GM18873 (cell line): ENCODE measurements around the gene GNRH2.
"Not testable (repeated sequence)": the region's sequence is repeated elsewhere in the genome, so short reads cannot be mapped to it uniquely, and the experiment has no call there.

Experiments used
- ATAC-seq: cut with Tn5 transposase; IDR thresholded peaks from one replicate; pipeline ENCODE4 v1.9.1; 2021; ENCODE audit warnings: mild to moderate bottlenecking, moderate library complexity, moderate number of reproducible peaks; ENCODE audit not compliant: unreplicated experiment, low FRiP score

GNRH2 gene

GRCh38 chr20:3043322-3043721 is at the start of gene GNRH2:
Gene GNRH2 (plus strand): TSS chr20:3043622. CDS start chr20:3044415, 793 bp downstream.
- no peak for ATAC-seq

DNA sequence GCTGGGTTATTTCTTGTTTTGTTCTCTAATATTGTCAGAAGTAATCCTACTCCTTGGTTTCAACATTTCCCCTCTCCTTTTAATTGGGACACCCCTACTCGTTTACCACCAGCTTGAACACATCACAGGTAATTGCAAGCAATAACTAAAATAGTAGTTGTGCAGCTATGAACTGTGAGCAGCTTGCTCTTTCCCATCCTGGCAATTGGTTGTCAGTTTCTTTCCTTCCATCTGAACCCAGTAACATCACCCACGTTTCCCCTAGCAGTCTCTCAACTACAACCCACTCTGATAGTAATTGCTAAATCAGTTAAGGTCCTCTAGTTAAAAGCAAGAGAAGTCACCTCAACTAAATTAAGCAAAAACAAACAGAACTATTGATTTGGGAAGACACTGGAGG is 47.6 kb upstream of the GNRH2 start:
- ATAC-seq = no peak

- ATAC-seq = no peak
Observed at GRCh38 chr20:2998728-2999127, 44.7 kb upstream of the GNRH2 start.

DNA sequence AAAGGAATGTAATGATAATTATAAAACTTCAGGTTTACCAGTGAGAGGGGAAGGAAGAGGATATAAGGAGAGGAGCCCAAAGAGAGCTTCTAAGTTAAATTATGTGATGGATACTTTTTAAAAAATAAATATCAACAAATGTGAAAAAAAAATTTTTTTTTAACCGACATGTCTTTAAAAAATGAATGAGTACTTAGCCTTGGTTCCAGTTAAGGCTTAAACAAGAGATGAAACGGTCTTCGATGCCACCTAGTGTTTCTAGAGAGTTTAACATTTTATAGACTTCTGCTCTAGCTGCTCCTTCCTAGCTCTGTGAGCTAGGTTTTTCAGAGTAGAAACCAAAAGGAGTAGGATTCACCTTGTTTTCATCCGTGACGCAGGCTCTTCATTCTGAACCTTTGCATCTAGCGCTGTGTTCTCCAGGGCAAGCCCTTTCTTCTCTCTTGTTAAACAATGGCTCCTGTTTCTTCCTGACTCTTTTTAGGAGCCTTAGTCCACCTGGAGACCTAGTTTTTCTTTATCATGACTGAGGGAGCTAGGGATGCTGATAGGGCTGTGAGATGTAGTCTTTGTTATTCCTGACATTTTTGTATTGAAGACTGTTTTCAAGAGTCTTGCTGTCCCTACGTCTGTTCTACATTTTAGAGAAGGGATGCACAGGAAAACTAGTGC is 42.4 kb upstream of the GNRH2 start:
- ATAC-seq = no peak

GRCh38 chr20:3003416-3003815 is 40.0 kb upstream of the GNRH2 start:
- no peak for ATAC-seq

- no peak for ATAC-seq
Observed at GRCh38 chr20:3010985-3011723, 32.3 kb upstream of the GNRH2 start.

GRCh38 chr20:3011752-3012151 is 31.7 kb upstream of the GNRH2 start:
- ATAC-seq = no peak

- no peak for ATAC-seq
Observed at GRCh38 chr20:3013771-3014170, 29.7 kb upstream of the GNRH2 start.

GRCh38 chr20:3014179-3014578 is 29.2 kb upstream of the GNRH2 start:
- ATAC-seq = no peak

- no peak for ATAC-seq
Observed at GRCh38 chr20:3014662-3015061, 28.8 kb upstream of the GNRH2 start.

GRCh38 chr20:3015302-3015701 is 28.1 kb upstream of the GNRH2 start:
- not testable (repeated sequence) for ATAC-seq

GRCh38 chr20:3021327-3021726 is 22.1 kb upstream of the GNRH2 start:
- no peak for ATAC-seq

GRCh38 chr20:3021777-3022176 is 21.6 kb upstream of the GNRH2 start:
- ATAC-seq = no peak

DNA sequence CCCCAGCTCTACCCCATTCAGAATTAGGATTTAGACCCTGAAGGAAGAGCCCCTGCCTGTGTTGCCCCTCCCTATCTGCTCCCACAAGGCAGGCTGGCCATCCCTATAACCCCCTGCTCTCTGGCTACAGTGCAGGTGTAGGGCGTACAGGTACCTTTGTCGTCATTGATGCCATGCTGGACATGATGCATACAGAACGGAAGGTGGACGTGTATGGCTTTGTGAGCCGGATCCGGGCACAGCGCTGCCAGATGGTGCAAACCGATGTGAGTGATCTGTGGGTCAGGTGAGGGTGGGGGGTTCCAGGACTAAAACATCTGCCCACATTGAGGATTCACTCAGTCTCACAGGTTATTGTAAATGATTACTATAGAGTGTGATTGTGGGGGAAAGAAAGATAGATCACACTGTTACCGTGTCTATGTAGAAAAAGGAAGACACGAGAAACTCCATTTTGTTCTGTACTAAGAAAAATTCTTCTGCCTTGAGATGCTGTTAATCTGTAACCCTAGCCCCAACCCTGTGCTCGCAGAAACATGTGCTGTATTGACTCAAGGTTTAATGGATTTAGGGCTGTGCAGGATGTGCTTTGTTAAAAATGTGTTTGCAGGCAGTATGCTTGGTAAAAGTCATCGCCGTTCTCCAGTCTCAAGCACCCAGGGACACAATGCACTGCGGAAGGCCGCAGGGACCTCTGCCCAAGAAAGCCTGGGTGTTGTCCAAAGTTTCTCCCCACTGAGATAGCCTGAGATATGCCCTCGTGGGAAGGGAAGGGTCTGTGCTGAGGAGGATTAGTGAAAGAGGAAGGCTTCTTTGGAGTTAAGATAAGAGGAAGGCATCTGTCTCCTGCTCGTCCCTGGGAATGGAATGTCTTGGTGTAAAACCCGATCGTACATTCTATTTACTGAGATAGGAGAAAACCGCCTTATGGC is 20.6 kb upstream of the GNRH2 start:
- ATAC-seq = not testable (repeated sequence)

- no peak for ATAC-seq
Observed at GRCh38 chr20:3027987-3028386, 15.4 kb upstream of the GNRH2 start.

DNA sequence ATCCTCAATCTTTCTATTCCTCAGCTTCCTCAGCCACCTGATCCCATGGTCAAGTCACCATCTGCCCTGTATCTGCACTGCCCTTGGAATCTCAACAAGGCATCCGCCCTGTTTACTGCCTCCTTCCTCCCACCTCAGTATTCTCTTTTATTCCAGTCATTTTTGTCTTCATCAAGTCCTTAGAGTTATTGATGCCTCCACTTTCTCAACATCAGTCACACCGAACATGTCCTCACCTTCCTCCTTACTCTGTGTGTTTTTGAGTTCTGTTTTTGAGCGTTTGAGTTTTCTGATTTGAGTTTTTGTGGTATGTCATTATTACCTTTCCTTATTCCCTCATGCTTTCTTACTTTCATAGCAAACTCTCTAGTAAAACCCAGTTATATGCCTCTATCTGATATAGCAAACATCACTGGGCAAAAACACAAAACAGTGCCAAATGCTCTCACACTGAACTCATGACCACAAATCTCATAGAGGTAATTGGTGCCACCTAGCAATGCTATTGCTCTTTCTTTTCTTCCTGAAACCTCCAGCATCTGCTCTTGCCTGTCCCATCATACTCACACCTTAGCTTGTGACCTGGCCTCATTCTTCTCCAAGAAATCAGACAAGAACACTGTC is 11.8 kb upstream of the GNRH2 start:
- no peak for ATAC-seq

DNA sequence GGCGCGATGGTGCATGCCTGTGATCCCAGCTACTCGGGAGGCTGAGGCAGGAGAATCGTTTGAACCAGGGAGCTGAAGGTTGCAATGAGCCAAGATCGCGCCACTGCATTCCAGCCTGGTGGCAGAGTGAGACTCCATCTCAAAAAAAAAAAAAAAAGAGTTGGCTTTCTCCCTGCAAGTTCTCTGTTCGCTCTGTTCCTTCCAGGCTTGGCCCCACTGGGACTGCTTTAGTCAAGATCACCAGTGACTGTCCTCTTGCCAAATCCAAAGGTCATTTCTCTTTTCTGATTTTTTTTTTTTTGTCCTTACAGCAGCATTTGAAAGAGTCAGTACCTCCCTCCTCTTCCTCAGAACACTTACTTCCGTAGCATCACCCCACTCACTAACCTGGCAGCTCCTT is 10.8 kb upstream of the GNRH2 start:
- ATAC-seq = no peak

- no peak for ATAC-seq
Observed at GRCh38 chr20:3037654-3038053, 5.8 kb upstream of the GNRH2 start.

DNA sequence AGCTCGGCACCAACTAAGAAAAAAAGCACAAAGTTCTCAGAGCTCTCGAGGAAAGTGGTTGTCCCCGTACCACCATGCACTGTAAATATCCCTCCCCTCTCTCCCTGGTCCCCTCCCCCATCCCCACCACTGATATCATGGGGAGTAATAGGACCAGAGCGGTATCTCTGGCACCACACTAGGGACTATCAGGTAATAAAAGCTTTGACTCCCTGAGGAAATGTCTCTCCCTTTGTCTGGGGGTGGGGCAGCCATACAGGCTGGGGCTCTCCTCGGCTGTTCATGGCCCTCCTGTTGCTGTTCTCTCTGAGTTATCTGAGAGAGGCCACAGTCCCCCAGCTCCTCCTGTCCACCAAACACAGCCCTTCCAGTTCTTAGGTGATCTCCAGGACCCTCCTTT is 5.0 kb upstream of the GNRH2 start:
- ATAC-seq = no peak

DNA sequence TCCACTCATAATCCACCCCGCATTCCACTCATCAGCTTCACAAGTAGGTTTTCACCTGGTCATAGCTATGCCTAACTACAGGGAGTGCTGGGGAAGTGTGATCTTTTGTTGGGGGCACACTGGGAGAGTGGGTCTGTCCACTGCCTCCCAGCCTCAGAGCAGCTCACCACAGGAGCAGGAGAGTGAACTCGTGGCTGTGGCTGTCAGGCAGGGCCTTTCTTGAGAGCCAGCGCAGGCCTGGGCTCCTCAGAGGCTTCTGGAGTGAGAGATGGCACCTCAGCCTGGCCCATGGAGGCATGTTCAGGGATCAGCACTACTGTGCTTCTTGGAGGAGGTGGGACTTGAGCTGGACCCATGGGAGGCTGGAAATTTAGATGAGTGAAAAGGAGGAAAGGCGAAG is 4.0 kb upstream of the GNRH2 start:
- ATAC-seq = no peak

DNA sequence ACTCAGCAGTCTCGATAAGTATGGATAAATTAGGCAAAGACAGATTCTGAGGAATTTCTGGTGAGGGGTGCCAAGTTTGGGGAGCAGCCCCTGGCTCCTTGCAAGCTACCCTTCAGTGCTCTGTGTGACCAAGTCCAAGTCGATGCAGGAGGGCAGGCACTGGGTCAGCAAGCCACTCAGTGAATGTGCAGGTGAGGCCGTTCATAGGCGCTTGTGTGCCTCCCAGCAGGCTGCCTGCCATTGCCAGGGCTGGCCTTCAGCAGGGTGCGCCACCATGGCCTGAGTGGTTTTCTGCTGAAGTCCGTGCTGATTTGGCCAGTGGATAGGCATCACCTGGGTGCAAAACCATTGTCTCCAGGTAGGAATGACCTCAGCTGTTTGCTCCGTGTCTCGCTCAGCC is 3.3 kb upstream of the GNRH2 start:
- ATAC-seq = no peak
